Umbilical cord (tissue), 2 donors: ENCODE data around the gene GABRR2. TPM values are rescaled to one million over a fixed set of nuclear protein-coding genes. Genes with fewer than 3 reads are reported as not detected.

Experiments used
- DNase-seq: peaks from one replicate; pipeline ENCODE4 v3.0.0-alpha.2; 2015; ENCODE audit warnings: low spot score
- total RNA-seq: library from RNA; depleted of rRNA; stranded (reverse); fragments of >200 nt; gene quantifications from one replicate; pipeline ENCODE4 v1.2.3, GENCODE V29; 2014; ENCODE audit warnings: low replicate concordance; ENCODE audit not compliant: insufficient read depth

Gene GABRR2
- total RNA-seq: not detected

DNA sequence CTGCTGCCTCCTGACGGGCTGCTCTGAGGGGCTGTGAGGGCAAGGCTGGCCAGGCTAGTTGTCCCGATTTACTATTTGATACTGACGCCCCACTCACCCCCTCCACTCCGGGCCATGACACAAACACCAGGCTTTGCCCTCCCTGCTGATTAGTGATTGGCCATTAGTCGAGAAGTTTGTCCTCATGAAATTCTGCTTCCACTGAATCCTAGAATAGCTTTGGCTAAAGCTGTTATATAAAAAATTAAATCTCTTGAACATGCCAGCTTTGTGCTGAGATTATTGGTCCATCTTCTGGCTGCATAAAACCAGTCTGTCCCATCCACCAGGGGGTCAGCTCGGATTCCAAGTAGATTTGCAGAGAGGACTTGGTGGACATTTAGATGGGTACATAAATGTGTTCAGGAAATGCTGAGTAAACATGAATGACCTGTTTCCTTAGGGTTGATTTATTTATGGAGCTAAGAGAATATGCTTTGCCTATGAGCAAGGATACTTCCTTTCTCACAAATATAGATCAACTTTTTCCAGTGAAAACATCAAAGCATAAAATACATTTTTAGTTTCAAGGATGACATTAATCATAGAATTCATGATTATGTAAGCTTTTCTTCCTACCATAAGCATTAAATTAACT is at the start of gene GABRR2:
GABRR2 (minus strand) TSS at position 51 of the 637 bp plus-strand sequence. CDS start 134 bp downstream, outside the sequence.
- no peak for DNase-seq

DNA sequence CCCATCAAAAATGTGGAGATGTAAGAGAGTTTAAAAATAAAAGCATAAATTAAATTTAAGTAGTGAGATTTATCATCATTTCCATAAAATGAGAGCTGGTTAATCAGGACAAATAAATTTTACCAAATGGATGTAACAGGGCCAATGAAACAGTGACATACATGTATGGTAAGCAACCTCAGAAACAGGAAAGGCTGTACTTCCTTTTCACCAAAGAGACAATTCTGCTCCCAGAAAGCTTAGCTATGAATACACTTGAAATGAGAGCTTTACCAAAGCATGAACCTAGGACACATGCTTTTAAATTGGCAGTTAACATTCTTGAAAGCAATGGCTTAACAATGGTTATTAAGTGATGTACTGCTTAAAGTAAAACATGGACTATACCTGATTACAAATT is 49.5 kb upstream of the GABRR2 start:
- no peak for DNase-seq

DNA sequence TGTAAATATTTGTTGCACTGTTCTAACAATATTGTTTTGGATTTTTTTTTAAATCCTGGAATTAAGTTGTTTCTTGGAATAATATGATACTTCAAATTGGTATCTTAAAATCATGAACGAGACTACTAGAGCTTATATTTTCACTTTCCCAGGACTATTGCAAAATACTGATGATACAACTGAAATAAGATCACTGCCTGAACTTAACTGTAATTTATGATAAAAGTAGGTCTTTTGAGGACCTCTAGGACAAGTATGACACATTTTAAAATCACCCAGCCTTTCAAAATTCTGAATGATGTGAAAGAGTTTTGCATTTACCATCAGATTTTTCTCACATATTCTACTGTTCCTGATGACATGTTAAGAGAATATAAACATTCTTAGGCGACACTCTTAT is 46.1 kb upstream of the GABRR2 start:
- DNase-seq: no peak

DNA sequence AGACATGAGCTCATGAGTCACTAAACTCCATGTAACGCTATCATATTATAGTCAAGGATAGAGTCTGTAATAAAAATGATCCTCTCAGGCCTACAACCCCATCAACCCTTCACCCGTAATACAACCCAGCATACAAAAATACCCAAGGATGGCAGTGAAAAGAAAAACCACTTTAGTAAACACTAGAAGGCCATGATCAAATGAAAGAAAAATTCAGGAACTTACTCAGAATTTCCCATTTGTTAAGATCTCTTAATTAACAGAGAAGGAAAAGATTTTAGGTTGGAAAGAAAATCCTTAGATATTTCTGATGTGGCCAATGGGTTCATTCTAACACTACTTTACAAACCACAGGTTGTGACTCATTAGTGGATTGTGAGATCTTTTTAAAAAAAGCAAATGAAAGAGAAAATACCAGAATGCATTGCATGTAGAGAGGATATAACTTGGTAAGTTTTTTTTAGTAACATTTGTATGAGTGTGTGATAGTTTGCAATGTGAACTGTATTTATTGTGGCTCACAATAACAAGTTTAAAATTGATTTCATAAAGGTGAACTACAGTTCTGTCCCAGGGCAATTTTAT is 45.4 kb upstream of the GABRR2 start:
- no peak for DNase-seq

DNA sequence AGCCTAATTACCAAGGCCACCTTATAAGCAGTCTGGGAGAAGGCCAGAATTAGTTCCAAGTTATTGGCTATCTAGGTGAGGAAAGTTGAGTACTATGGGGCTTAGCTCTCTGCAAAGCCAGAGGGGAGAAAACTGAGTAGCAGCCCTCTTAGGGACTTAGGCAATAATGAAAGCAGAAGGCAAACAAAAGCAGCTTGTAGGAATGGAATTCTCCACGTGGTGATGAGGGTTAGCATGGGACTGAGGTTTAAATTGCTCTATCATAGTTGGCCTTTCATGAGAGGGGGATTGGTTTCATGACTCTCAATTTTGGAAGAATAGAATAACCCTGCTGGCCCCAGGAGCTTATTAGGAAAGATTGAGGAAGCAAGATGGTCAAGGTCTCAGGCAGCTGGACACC is 44.5 kb upstream of the GABRR2 start:
- DNase-seq: no peak

DNA sequence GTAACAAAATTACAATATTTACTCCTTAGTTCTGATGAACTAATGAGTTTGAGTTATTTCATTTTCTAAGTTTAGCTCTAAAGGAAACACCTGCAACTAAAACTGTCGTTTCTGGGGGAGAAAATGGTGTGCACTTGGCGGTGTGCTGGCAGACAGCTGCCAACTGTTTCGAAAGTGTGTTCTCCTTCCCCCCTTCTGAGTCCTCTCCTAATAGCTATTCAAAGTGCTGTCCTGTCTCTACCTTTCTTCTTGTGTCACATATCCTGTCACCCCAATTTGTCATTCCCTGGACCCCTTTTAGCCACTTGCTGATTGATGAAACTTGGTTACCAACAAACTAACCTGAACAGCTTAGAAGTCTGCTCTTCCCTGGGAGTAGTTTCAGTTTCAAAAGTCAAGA is 42.3 kb upstream of the GABRR2 start:
- DNase-seq: no peak

DNA sequence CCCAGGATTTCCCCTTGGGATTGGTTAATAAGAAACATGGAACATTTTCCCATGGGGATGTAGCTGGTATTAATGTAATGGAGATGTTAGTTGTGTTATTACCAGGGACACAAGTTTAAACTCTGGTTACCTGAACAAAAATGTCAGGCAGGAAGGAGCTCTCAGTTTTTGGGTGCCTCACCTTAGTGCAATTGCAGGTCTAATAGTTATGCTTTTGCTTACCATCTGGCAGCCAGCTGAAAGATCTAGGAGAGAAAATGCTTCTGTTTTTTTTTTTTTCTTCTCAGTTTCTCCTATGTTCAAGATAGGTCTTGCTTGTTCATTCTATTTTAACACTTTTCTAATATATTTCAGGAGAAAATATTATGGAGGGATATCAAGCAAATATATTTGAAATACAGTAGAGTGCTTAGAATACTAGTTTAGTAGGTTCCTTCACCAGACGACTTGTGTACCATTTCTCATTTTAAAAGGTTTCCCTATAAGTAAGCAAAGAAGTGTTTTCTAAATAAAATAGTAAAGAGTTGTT is 41.6 kb upstream of the GABRR2 start:
- DNase-seq: no peak

DNA sequence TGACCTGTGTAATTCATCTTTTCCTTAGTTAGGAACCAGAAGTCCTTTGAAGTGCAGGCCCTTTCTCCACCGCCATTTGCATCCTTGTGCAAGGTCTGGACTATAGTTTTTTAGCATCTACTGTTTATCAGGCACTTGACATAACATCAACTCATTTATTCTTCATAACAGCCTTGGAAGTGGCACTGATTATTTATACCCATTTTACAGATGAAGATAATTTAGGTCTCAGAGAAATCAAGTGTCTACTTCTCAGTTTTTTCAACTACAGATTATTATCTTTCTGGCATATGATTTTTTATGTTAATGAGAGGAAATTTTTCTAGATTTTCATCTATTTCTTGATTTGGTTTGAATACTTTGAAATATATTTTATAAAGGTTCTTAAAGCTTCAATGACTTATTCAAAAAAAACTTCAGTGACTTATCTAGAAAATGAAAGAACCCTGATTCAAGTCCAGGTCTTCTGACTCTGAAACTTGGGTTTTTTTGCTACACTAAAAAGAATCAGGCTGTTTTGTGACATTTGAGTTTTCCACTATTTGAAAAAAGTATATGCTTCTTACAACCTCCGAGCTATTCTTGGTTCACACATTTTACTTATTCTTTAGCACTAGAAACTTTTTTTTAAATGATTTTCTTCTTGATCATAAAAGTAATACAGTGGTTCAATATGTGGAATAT is 40.6 kb upstream of the GABRR2 start:
- DNase-seq: no peak

DNA sequence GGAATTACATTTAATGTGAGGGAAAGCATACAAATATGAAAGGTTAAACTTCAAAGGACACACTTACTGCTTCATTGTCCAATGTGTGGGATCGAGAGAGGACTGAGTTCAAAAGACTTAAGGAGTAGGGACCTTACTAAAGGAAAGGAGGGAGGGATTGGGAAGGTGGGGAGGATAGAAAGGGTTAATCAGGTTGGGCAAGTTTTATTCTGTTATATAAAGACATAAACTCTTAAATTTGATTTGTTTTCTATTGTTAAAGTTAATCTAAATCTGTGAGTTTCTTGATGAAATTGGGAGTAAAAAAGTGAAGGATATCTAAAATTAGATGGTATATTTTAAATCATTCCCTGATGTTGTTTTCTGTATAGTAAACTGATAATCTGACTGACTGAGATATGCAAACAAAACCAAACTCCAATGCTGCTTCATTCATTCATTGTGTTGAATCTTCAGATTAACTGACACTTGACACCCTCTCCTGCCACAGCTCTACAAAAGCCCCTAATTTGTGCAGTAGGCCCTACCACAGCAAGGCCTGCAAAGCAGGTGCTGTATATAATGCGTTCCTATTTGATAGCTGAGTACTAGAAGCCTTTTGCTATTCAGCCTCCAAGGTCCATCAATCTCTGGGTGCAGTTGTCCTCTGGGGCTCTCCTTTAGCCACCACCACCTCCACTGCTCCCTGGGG is 38.7 kb upstream of the GABRR2 start:
- no peak for DNase-seq

DNA sequence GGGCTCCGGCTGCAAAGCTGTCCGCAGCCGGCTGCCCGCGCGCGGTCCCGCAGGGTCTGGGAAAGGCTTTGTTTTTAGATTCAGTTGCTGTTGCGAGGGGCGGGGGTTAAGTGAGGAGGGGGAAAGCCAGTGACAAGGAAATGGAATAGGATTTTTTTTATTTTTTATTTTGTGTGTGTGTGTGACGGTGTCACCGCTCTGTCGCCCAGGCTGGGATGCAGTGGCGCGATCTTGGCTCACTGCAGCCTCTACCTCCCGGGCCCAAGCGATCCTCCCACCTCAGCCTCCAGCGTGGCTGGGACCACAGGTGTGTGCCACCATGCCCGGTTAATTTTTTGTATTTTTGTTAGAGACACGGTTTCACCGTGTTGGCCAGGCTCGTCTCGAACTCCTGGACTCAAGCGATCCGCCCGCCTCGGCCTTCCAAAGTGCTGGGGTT is 38.0 kb upstream of the GABRR2 start:
- DNase-seq: no peak

DNA sequence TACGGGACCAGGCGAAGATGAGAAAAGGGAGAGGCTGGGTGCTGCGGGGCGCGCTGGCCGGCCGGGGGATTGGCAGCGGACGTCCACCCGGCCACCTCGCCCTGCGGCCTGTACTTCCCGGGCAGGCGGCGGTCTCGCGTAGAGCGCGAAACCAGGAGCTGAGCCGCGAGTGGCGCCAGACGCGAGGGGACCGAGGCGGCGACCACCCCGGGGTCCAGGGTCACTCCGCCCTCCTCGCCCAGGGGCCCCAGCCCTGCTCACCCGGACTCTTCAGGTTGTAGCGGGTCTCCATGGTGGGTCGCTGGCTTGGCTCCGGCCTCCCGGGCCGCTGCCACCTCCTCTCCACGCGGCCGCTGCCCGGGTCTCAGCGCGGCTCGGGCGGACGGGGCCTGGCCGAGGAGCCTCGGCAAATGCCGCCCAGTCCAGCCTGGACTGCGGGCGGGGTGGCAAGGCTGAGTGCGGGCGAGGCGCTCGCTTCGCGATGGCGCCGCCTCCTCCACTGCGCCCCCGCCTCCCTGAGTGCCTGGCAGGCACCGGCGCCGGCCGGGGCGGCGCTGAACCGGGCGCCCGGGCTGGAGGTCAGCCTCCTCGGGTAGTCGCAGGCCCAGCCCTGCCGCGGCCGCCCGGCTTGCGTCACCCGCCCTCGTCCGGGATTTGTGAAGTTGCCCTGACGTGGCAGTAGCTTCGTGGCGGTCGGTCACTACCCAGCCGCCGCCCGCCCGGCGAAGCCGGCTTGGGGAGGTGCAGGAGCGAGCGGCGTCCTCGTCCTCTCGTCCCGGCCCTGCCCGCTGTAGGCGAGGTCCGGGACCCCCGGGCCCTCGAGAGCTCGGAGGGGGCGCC is 37.4 kb upstream of the GABRR2 start, which contains the start of gene UBE2J1:
UBE2J1 (minus strand) TSS at position 445 of the 840 bp plus-strand sequence; CDS start at position 292, 153 bp downstream.
- peak; percentile 96 for DNase-seq

DNA sequence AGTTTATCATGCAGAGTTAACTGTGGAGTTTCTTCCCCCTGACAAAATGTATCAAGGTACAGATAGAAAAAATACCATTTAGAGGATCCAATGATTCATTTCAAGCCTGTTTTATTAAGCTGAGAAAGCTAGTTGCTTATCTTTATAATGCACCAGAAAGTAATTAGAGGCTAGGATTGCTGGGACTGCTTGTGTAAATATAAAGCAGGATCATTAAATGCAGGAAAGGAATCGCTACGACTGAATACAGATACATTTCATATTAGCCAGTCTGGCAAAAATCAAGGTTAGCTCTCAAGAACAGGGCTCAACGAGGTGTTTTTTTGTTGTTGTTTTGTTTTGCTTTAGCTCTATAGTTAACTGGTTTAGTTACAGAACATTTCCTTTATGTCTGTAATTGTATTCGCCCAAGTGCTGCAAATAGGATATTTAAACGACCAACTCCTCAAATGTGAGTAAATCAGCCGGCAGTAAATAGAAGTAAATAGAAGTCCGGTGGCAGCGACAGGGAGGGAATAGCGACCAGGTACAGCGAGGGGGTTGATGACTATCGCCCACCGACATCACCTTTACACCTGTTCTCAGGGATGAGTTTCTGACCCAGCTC is 36.7 kb upstream of the GABRR2 start:
- peak; percentile 47 for DNase-seq

DNA sequence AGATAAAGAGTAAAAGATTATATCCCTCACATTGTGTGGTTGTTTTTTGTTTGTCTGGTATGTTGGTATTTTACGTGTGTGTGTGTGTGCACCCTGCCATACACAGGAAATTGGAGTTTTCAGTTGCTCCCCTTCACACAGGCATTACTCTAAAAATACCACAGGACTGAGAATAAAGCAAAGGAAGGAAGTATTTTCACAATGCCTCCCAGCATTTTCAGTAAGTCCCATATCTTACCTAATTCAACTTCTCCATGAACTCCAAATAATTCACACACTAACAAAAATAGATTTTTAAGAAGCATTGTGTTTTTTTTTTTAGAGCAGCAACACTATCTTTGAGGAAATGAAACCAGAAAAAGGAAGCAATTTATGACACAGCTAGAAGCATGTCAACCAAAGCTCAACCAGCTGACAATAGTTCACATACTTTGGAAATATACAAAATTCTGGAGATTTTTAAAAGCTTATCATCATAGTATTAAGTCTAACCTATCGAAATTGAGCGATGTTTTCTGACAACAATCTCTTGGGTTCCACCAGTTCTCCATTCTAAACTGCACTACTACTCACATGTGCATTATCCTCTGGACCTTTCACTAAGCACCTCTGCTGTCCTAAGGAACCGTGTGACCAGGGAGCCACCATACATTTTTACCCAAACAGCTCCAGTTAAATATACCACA is 35.3 kb upstream of the GABRR2 start:
- peak; percentile 42 for DNase-seq

DNA sequence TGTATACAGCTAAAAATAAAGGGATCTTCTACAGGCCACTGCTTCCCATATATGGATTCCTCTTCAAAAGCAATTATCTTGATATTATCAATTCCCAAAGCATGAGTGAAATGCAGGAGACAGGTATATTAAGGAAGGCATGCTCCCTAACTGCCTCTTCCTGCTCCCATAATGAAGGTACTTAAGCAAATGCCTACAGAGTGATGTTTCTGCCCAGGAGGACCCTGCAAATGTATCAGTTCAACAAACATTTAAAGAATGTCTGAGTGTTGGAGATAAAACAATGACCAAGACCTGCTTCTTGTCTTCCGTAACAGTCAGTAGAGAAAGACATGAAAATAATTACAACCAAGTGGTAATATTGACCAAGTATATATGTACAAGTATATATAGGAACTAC is 33.3 kb upstream of the GABRR2 start:
- no peak for DNase-seq

DNA sequence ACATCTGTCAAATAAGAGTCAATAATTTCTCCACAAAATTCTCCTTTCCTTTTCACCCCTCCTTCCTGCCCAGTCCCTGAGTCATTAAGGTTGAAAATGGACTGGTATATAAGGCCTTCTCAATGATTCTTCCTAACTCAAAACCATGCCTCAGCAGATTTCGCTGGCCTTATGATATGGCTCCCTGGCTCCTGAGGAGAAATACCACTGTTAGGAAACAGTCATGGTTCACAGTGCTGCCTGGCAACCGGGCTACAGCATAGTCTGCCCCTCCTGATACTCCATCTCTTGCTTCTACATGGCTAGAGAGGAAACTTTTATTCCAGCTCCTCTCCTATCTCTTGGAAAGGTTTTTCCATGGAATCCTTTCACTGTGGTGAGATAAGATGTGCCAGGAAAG is 32.7 kb upstream of the GABRR2 start:
- no peak for DNase-seq

DNA sequence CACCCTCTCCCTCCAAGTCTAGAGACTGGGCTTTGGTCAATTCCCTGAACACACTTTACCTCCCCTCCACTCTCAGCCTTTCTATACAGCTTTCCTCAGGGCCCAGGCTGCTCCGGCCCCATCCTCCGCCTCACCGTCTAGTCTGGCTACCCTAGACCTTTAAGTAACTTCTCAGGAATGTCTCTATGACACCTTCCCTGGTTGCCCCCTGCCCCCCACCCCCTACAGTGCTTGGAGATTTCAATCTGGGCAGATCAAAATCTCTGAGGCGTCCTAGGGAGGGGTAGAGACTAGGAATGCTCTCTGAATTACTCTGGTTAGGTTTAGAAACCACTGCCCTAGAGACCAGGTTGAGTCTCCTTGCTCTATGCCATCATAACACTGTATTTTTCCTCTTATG is 31.3 kb upstream of the GABRR2 start:
- no peak for DNase-seq

DNA sequence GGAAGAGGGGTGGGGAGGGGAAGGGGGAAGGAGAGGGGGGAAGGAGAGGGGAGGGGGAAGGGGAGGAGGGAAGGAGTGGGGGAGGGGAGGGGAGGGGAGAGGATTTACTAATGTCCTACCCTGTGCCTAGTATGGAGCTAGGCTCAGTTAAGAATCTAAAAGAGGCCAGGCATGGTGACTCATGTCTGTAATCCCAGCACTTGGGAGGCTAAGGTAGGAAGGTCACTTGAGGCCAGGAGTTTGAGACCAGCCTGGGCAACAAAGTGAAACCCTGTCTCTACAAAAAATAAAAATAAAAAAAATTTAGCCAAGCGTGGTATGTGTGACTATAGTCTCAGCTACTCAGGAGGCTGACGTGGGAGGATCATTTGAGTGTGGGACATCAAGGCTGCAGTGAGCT is 24.5 kb upstream of the GABRR2 start:
- DNase-seq: no peak

DNA sequence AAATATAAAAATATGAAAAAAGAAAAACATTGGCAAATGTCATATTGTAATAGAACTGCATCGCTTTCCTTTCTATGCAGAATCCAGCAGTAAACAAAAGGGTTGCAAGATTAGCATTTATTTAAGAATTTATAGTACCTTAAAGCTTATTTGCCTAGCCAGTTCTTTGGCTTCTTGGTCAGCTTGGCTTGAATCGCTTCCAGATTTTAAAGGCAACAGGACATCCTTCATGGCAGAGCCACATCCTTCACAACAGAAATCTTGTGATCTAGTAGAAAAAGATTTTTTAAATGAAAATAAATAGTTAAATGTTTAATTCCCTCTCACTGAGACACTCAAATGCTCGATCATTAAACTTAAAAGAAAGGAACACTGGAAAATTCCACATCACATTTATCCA is 20.1 kb upstream of the GABRR2 start:
- no peak for DNase-seq

DNA sequence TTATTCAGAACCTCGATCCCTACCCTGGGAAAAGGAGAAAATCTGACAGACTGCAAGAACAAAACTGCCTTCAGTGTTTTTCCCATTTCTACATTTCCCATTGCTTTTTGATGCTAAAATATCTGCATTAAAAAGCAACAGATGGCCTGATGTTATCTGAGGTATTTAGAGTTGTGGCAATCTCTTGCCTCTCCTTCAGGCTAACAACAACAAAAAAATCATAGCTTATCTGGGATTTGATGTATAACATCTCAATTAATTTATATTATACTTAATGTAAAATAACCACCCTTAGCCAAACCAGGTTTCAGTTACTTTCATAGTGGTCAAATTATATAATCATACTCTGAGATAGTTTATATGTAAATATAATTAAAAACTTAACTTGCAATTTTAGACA is 15.8 kb upstream of the GABRR2 start:
- DNase-seq: no peak

DNA sequence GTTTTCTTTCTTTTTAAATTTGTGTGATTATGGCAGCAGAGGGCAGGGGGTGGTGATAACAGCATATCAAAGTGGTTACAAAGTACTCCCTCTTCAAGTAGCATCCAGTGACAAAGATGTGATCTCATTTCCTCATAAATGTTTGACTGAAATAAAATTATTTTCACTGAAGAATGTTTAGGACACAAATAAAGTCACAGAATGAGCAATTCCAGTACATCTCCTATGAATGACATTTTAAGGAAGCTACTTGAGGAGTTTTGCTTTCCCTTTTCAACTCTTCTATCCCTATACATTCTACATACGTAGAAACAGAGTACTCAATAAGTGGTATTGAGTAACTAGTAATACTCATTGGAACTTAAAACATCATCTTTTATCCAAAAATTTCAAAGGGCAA is 13.9 kb upstream of the GABRR2 start:
- no peak for DNase-seq
